Spleen (tissue), 7 donors: ENCODE data around the gene RBM10.
"Not testable (repeated sequence)": the region's sequence is repeated elsewhere in the genome, so short reads cannot be mapped to it uniquely, and the experiment has no call there.

Experiments
- POLR2A ChIP-seq, 3 donors: fragments of 450-650 bp; IDR thresholded peaks; one replicate each; pipeline ENCODE4 v1.5.1; 2017; ENCODE audit warnings: antibody characterized with exemption in 3 of 3, mild to moderate bottlenecking in 1 of 3
- TF ChIP-seq, protein P1 (sequence below), 11 experiments: fragments of 200-600 bp in 7 of 11; fragments of 450-650 bp in 4 of 11; sonication (generic) in 4 of 11; IDR thresholded peaks in 8 of 11; conservative IDR thresholded peaks in 3 of 11; 1 replicate in 7 of 11; 2 replicates in 4 of 11; pipeline versions ENCODE4 v1.4.0 to v1.8.0; 2016 to 2021; ENCODE audit warnings: antibody characterized with exemption in 11 of 11, inconsistent platforms in 4 of 11, mild to moderate bottlenecking in 1 of 11
- donor health status: DM: no; HTN: no; CAD: no; lungs with moderate emphysema.
- donor health status: DM: no; HTN: no; CAD: no.
- donor health status: DM: no; HTN: no; CAD: no.

DNA sequence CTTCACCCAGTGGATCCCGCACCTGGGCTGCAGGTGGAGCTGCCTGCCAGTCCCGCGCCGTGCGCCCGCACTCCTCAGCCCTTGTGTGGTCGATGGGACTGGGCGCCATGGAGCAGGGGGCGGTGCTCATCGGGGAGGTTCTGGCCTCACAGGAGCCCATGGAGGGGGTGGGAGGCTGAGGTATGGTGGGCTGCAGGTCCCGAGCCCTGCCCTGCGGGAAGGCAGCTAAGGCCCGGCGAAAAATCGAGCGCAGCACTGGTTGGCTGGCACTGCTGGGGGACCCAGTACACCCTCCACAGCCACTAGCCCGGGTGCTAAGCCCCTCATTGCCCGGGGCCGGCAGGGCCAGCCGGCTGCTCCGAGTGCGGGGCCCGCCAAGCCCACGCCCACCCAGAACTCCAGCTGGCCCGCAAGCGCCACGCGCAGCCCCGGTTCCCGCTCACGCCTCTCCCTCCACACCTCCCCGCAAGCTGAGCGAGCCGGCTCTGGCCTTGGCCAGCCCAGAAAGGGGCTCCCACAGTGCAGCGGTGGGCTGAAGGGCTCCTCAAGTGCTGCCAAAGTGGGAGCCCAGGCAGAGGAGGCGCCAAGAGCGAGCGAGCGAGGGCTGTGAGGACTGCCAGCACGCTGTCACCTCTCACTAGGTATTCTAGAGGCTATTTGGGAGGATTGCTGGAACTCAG is 33.9 kb upstream of the RBM10 start:
- not testable (repeated sequence) for TF ChIP-seq POLR2A (IDR thresholded peaks at IDR 0.05)
- TF ChIP-seq, protein P1, sequence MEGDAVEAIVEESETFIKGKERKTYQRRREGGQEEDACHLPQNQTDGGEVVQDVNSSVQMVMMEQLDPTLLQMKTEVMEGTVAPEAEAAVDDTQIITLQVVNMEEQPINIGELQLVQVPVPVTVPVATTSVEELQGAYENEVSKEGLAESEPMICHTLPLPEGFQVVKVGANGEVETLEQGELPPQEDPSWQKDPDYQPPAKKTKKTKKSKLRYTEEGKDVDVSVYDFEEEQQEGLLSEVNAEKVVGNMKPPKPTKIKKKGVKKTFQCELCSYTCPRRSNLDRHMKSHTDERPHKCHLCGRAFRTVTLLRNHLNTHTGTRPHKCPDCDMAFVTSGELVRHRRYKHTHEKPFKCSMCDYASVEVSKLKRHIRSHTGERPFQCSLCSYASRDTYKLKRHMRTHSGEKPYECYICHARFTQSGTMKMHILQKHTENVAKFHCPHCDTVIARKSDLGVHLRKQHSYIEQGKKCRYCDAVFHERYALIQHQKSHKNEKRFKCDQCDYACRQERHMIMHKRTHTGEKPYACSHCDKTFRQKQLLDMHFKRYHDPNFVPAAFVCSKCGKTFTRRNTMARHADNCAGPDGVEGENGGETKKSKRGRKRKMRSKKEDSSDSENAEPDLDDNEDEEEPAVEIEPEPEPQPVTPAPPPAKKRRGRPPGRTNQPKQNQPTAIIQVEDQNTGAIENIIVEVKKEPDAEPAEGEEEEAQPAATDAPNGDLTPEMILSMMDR (IDR thresholded peaks at IDR 0.05 in 8 of 11, conservative IDR thresholded peaks at IDR 0.05 in 3 of 11): not testable (repeated sequence)
